ENCODE data around the gene TMA16.

Gene TMA16

DNA sequence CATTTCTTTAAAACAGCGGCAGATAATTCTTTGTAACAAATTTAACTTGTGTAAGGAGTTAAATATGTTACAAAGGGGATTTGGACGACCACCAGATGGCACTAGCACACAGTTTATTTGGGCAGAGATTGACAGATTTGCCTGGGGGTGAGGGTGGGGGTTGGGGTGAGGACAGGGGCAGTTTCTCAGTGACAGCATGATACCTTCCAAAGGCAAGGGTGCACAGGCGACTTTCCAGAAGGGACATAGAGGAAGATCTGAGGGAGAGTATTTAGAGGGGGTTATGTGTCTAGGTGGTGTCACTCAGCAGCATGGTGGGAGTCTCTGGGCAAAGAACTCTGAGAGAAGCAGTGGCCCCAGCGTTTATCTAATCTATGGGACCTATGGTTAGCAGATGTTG, 9.6 kb upstream of the TMA16 start:
- in situ Hi-C loops (cut with MboI; ENCODE audit: low pct_unique_long_range_greater_than_20kb, low sequenced_read_pairs, unreplicated experiment): loop anchor here (25.0 kb wide), 1 partner anchor 373 kb away; no protein-coding TSS in a partner anchor
- peak; percentile 35 for DNase-seq (ENCODE audit: low spot score)
- TF ChIP-seq, protein P1, sequence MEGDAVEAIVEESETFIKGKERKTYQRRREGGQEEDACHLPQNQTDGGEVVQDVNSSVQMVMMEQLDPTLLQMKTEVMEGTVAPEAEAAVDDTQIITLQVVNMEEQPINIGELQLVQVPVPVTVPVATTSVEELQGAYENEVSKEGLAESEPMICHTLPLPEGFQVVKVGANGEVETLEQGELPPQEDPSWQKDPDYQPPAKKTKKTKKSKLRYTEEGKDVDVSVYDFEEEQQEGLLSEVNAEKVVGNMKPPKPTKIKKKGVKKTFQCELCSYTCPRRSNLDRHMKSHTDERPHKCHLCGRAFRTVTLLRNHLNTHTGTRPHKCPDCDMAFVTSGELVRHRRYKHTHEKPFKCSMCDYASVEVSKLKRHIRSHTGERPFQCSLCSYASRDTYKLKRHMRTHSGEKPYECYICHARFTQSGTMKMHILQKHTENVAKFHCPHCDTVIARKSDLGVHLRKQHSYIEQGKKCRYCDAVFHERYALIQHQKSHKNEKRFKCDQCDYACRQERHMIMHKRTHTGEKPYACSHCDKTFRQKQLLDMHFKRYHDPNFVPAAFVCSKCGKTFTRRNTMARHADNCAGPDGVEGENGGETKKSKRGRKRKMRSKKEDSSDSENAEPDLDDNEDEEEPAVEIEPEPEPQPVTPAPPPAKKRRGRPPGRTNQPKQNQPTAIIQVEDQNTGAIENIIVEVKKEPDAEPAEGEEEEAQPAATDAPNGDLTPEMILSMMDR (IDR thresholded peaks at IDR 0.05; ENCODE audit: extremely low read depth, insufficient read depth, missing control alignments): peak; percentile 64

DNA sequence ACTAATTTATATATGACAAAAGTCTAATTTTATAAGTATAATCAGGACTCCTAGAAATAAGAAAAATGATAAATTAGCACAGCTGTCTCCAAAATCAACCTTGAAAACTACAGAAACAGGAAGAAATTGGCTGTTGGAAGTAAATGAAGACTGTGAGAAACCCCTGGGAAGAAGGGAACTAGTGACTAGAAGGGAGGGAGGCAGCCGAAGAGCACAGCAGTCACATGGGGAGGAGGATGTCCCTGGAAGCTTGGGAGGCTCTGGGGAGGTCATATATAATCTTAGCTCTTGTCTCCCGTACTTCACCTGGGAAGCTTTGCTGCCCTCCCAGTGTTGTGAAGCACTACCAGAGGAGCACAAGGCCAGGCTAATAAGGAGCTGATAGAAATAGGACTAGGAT, 8.9 kb upstream of the TMA16 start:
- TF ChIP-seq, protein P1 (IDR thresholded peaks at IDR 0.05; ENCODE audit: extremely low read depth, insufficient read depth, missing control alignments): no peak
- in situ Hi-C loops (cut with MboI; ENCODE audit: low pct_unique_long_range_greater_than_20kb, low sequenced_read_pairs, unreplicated experiment): loop anchor here (25.0 kb wide), 1 partner anchor 373 kb away; no protein-coding TSS in a partner anchor
- DNase-seq (ENCODE audit: low spot score): no peak

DNA sequence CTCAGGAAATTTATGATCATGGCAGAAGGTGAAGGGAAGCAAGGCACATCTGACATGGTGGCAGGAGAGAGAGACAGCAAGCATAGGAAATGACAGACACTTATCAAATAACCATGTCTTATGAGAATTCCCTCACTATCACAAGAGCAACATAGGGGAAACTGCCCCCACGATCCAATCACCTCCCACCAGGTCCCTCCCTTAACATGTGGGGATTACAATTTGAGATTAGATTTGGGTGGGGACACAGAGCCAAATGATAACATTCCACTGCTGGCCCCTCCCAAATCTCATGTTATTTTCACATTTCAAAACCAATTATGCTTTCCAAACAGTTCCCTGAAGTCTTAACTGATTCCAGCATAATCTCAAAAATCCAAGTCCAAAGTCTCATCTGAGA, 8.2 kb upstream of the TMA16 start:
- TF ChIP-seq, protein P1 (IDR thresholded peaks at IDR 0.05; ENCODE audit: extremely low read depth, insufficient read depth, missing control alignments): no peak
- no peak for DNase-seq (ENCODE audit: low spot score)
- in situ Hi-C loops (cut with MboI; ENCODE audit: low pct_unique_long_range_greater_than_20kb, low sequenced_read_pairs, unreplicated experiment): loop anchor here (25.0 kb wide), 1 partner anchor 374 kb away; no protein-coding TSS in a partner anchor

DNA sequence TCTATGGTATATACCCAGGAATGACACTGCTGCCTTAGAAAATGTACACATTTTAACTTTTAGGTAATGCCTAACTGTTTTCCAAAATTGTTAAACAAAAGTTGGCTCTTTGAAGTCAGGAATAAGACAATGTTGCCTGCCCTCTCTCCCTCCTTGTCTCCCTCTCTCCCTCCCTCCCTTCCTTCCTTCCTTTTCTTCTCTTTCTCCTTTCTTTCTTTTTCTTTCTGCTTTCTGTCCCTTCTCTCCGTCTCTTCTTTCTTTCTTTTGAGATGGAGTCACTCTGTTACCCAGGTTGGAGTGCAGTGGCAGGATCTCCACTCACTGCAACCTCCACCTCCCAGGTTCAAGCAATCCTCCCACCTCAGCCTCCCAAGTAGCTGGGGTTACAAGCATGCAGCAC, 4.6 kb upstream of the TMA16 start:
- TF ChIP-seq, protein P1 (IDR thresholded peaks at IDR 0.05; ENCODE audit: extremely low read depth, insufficient read depth, missing control alignments): no peak
- in situ Hi-C loops (cut with MboI; ENCODE audit: low pct_unique_long_range_greater_than_20kb, low sequenced_read_pairs, unreplicated experiment): loop anchor here (25.0 kb wide), 1 partner anchor 378 kb away; no protein-coding TSS in a partner anchor
- no peak for DNase-seq (ENCODE audit: low spot score)

- TF ChIP-seq, protein P1 (IDR thresholded peaks at IDR 0.05; ENCODE audit: extremely low read depth, insufficient read depth, missing control alignments): no peak
- DNase-seq (ENCODE audit: low spot score): no peak
- in situ Hi-C loops (cut with MboI; ENCODE audit: low pct_unique_long_range_greater_than_20kb, low sequenced_read_pairs, unreplicated experiment): loop anchor here (25.0 kb wide), 1 partner anchor 381 kb away; no protein-coding TSS in a partner anchor
Observed at GRCh38 chr4:163492951-163493504, 1.5 kb upstream of the TMA16 start.

GRCh38 chr4:163493643-163494359, 689 bp upstream of the TMA16 start:
- TF ChIP-seq, protein P1 (IDR thresholded peaks at IDR 0.05; ENCODE audit: extremely low read depth, insufficient read depth, missing control alignments): no peak
- no peak for DNase-seq (ENCODE audit: low spot score)
- in situ Hi-C loops (cut with MboI; ENCODE audit: low pct_unique_long_range_greater_than_20kb, low sequenced_read_pairs, unreplicated experiment): loop anchor here (25.0 kb wide), 1 partner anchor 382 kb away; no protein-coding TSS in a partner anchor
